ENCODE results near the gene EAF1. TPM values are rescaled to one million over a fixed set of nuclear protein-coding genes. Genes with fewer than 3 reads are reported as not detected.
A peak's percentile ranks its signal among the peaks of the same experiment; 100 is the strongest.
"Not testable (repeated sequence)": the region's sequence is repeated elsewhere in the genome, so short reads cannot be mapped to it uniquely, and the experiment has no call there.

Gene EAF1
- polyA plus RNA-seq, 1 donor (not counting 4 experiments of a cell fraction or from before 2014, with no cell fraction given): 13.7 TPM

- Histone ChIP-seq H3K4me2 (ENCODE audit: control insufficient read depth, extremely low read depth, insufficient read depth, low read depth, low read length) (peak overlapping the region; percentile 10), H3K27ac (ENCODE audit: control insufficient read depth, insufficient read depth, low read length) (peak overlapping the region; percentile 40), H3K4me3 (ENCODE audit: control insufficient read depth in 2 of 3, extremely low read depth in 1 of 3, insufficient read depth in 2 of 3, low read depth in 1 of 3, low read length in 3 of 3) (no peak overlapping the region), H3K27me3 (ENCODE audit: control insufficient read depth, extremely low read depth, insufficient read depth, low read length) (no peaks in the 10 kb centered on the region), H3K36me3 (ENCODE audit: control insufficient read depth in 2 of 2, extremely low read depth in 1 of 2, insufficient read depth in 2 of 2, low read length in 2 of 2) (no peaks in the 10 kb centered on the region), H3K9me3 (ENCODE audit: control insufficient read depth, low read depth, low read length) (peaks cover 2% of the 10 kb centered on the region), H3K79me2 (ENCODE audit: control insufficient read depth, insufficient read depth, low read length) (no peaks in the 10 kb centered on the region), H2AFZ (ENCODE audit: control insufficient read depth, low read length) (no peak overlapping the region), H4K20me1 (ENCODE audit: control insufficient read depth, extremely low read depth, insufficient read depth, low read length) (no peaks in the 10 kb centered on the region), H3K4me1 (ENCODE audit: control insufficient read depth, extremely low read depth, insufficient read depth, low read length) (peaks cover 10% of the 10 kb centered on the region), H3K9ac (ENCODE audit: control insufficient read depth, extremely low read depth, insufficient read depth, low read length) (peak overlapping the region; percentile 9), H3K9me1 (ENCODE audit: control insufficient read depth, extremely low read depth, insufficient read depth, low read length) (no peaks in the 10 kb centered on the region)
- dilution Hi-C loops (cut with MboI; ENCODE audit: extremely low pct_ligation_motif_present, low sequenced_read_pairs): no loop called here
- FAIRE-seq (no peak), DNase-seq (ENCODE audit: low read depth, low spot score) (no peak)
- TF ChIP-seq, protein P1, sequence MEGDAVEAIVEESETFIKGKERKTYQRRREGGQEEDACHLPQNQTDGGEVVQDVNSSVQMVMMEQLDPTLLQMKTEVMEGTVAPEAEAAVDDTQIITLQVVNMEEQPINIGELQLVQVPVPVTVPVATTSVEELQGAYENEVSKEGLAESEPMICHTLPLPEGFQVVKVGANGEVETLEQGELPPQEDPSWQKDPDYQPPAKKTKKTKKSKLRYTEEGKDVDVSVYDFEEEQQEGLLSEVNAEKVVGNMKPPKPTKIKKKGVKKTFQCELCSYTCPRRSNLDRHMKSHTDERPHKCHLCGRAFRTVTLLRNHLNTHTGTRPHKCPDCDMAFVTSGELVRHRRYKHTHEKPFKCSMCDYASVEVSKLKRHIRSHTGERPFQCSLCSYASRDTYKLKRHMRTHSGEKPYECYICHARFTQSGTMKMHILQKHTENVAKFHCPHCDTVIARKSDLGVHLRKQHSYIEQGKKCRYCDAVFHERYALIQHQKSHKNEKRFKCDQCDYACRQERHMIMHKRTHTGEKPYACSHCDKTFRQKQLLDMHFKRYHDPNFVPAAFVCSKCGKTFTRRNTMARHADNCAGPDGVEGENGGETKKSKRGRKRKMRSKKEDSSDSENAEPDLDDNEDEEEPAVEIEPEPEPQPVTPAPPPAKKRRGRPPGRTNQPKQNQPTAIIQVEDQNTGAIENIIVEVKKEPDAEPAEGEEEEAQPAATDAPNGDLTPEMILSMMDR (optimal IDR thresholded peaks at IDR 0.05 in 1 of 3, IDR thresholded peaks at IDR 0.05 in 1 of 3, conservative IDR thresholded peaks at IDR 0.05 in 1 of 3; ENCODE audit: extremely low read depth in 1 of 3, insufficient read depth in 2 of 3, low read length in 3 of 3): no peak
- TF ChIP-seq EZH2 (IDR thresholded peaks at IDR 0.05; ENCODE audit: low read length): no peak
Observed at GRCh38 chr3:15387735-15388134, 39.7 kb upstream of the EAF1 start.

- H3K4me3 ChIP-seq (ENCODE audit: control insufficient read depth in 2 of 3, extremely low read depth in 1 of 3, insufficient read depth in 2 of 3, low read depth in 1 of 3, low read length in 3 of 3); H3K9ac ChIP-seq (ENCODE audit: control insufficient read depth, extremely low read depth, insufficient read depth, low read length); H3K4me2 ChIP-seq (ENCODE audit: control insufficient read depth, extremely low read depth, insufficient read depth, low read depth, low read length); H3K79me2 ChIP-seq (ENCODE audit: control insufficient read depth, insufficient read depth, low read length); H3K9me1 ChIP-seq (ENCODE audit: control insufficient read depth, extremely low read depth, insufficient read depth, low read length); H3K36me3 ChIP-seq (ENCODE audit: control insufficient read depth in 2 of 2, extremely low read depth in 1 of 2, insufficient read depth in 2 of 2, low read length in 2 of 2); H3K9me3 ChIP-seq (ENCODE audit: control insufficient read depth, low read depth, low read length); FAIRE-seq; H3K27ac ChIP-seq (ENCODE audit: control insufficient read depth, insufficient read depth, low read length); H3K27me3 ChIP-seq (ENCODE audit: control insufficient read depth, extremely low read depth, insufficient read depth, low read length); H2AFZ ChIP-seq (ENCODE audit: control insufficient read depth, low read length); DNase-seq (ENCODE audit: low read depth, low spot score); H4K20me1 ChIP-seq (ENCODE audit: control insufficient read depth, extremely low read depth, insufficient read depth, low read length); dilution Hi-C loops (cut with MboI; ENCODE audit: extremely low pct_ligation_motif_present, low sequenced_read_pairs): not testable (repeated sequence)
- H3K4me1 ChIP-seq (ENCODE audit: control insufficient read depth, extremely low read depth, insufficient read depth, low read length): peaks cover 10% of the 10 kb centered on the region
Observed at GRCh38 chr3:15388335-15388734, 39.1 kb upstream of the EAF1 start.

DNA sequence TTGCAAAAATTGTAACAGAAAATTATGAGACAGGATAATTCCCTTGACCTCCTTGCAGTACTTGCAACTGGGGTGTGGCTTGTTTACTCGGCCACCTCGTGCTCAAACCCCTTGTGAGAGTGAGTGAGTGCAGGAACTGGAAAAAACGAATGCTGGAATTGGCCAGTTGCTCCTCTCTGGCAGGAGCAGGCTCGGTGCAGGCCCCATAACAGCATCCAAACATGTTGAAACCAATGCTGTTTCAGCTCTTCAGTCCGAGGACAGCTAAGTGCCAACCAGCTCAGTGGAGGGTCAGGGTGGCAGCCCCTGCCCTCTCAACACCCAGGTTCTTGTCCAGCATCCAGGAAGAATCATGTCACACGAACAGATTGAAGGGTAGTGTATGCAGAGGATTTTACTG is 36.9 kb upstream of the EAF1 start:
- H3K27ac ChIP-seq (ENCODE audit: control insufficient read depth, insufficient read depth, low read length): no peak overlapping the region
- peaks cover 2% of the 10 kb centered on the region for H3K9me3 ChIP-seq (ENCODE audit: control insufficient read depth, low read depth, low read length)
- H3K27me3 ChIP-seq (ENCODE audit: control insufficient read depth, extremely low read depth, insufficient read depth, low read length): no peaks in the 10 kb centered on the region
- no peaks in the 10 kb centered on the region for H3K9me1 ChIP-seq (ENCODE audit: control insufficient read depth, extremely low read depth, insufficient read depth, low read length)
- DNase-seq (ENCODE audit: low read depth, low spot score): no peak
- TF ChIP-seq, protein P1 (optimal IDR thresholded peaks at IDR 0.05 in 1 of 3, IDR thresholded peaks at IDR 0.05 in 1 of 3, conservative IDR thresholded peaks at IDR 0.05 in 1 of 3; ENCODE audit: extremely low read depth in 1 of 3, insufficient read depth in 2 of 3, low read length in 3 of 3): no peak
- TF ChIP-seq EZH2 (IDR thresholded peaks at IDR 0.05; ENCODE audit: low read length): no peak
- H3K79me2 ChIP-seq (ENCODE audit: control insufficient read depth, insufficient read depth, low read length): no peaks in the 10 kb centered on the region
- H3K4me3 ChIP-seq (ENCODE audit: control insufficient read depth in 2 of 3, extremely low read depth in 1 of 3, insufficient read depth in 2 of 3, low read depth in 1 of 3, low read length in 3 of 3): no peak overlapping the region
- no peak overlapping the region for H2AFZ ChIP-seq (ENCODE audit: control insufficient read depth, low read length)
- no peak for FAIRE-seq
- H3K4me1 ChIP-seq (ENCODE audit: control insufficient read depth, extremely low read depth, insufficient read depth, low read length): peaks cover 10% of the 10 kb centered on the region
- no peak overlapping the region for H3K9ac ChIP-seq (ENCODE audit: control insufficient read depth, extremely low read depth, insufficient read depth, low read length)
- H3K36me3 ChIP-seq (ENCODE audit: control insufficient read depth in 2 of 2, extremely low read depth in 1 of 2, insufficient read depth in 2 of 2, low read length in 2 of 2): no peaks in the 10 kb centered on the region
- no peaks in the 10 kb centered on the region for H4K20me1 ChIP-seq (ENCODE audit: control insufficient read depth, extremely low read depth, insufficient read depth, low read length)
- dilution Hi-C loops (cut with MboI; ENCODE audit: extremely low pct_ligation_motif_present, low sequenced_read_pairs): no loop called here
- H3K4me2 ChIP-seq (ENCODE audit: control insufficient read depth, extremely low read depth, insufficient read depth, low read depth, low read length): no peak overlapping the region
